Measurements from ENCODE around the gene ADAM12.

The ADAM12 gene

GRCh38 chr10:126198681-126199080 is 189.6 kb downstream of the ADAM12 start:
- TF ChIP-seq CTCF (IDR thresholded peaks at IDR 0.05): no peak
- Histone ChIP-seq H3K4me3 (no peak overlapping the region), H3K27ac (no peak overlapping the region)
- no peak for DNase-seq (ENCODE audit: low spot score)

GRCh38 chr10:126197036-126197543 is 191.2 kb downstream of the ADAM12 start:
- no peak for DNase-seq (ENCODE audit: low spot score)
- TF ChIP-seq CTCF (IDR thresholded peaks at IDR 0.05): no peak
- no peak overlapping the region for H3K27ac ChIP-seq
- H3K4me3 ChIP-seq: no peak overlapping the region

GRCh38 chr10:126196281-126196680 is 192.0 kb downstream of the ADAM12 start:
- no peak for TF ChIP-seq CTCF (IDR thresholded peaks at IDR 0.05)
- no peak overlapping the region for H3K27ac ChIP-seq
- no peak overlapping the region for H3K4me3 ChIP-seq
- DNase-seq (ENCODE audit: low spot score): no peak

- H3K4me3 ChIP-seq: no peak overlapping the region
- TF ChIP-seq CTCF (IDR thresholded peaks at IDR 0.05): no peak
- H3K27ac ChIP-seq: no peak overlapping the region
- DNase-seq (ENCODE audit: low spot score): no peak
Measured at GRCh38 chr10:126191192-126191591, 197.1 kb downstream of the ADAM12 start.

GRCh38 chr10:126188679-126189200 is 199.5 kb downstream of the ADAM12 start:
- no peak for DNase-seq (ENCODE audit: low spot score)
- no peak overlapping the region for H3K4me3 ChIP-seq
- no peak for TF ChIP-seq CTCF (IDR thresholded peaks at IDR 0.05)
- no peak overlapping the region for H3K27ac ChIP-seq

- no peak overlapping the region for H3K4me3 ChIP-seq
- no peak for TF ChIP-seq CTCF (IDR thresholded peaks at IDR 0.05)
- DNase-seq (ENCODE audit: low spot score): no peak
- no peak overlapping the region for H3K27ac ChIP-seq
Measured at GRCh38 chr10:126187399-126187798, 200.9 kb downstream of the ADAM12 start.

GRCh38 chr10:126186766-126187165 is 201.5 kb downstream of the ADAM12 start:
- DNase-seq (ENCODE audit: low spot score): no peak
- Histone ChIP-seq H3K4me3 (no peak overlapping the region), H3K27ac (no peak overlapping the region)
- no peak for TF ChIP-seq CTCF (IDR thresholded peaks at IDR 0.05)

All from coronary artery (tissue), 2 donors.